CD4-positive, alpha-beta T cell treated with Interferon alpha-2 for 1 hour (primary cell): ENCODE results near the gene PRPF40A.

Experiments used
- DNase-seq, 2 donors: peaks; one replicate each; pipeline ENCODE4 v3.0.0-alpha.2; 2020 to 2022

PRPF40A gene

DNA sequence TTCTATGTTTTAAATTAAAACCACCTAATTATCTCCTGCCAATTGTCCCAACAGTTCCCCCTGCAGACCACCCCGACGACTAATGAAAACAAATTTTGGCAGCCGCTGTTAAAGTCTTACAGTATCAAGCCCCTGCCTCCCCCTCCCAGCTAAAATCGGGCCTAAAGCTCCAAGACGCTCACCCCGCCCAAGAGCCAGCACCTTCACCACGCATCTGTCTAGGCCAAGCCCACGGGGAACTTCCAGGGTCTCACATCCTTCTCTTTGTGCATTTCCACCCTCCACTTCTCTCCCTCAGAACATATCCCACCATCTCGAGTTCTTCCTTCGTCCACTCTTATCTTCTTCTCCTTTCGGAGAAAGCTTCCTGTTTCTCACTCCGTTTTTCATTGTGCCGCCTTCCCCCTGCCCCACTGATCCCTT lies 445 bp downstream of the PRPF40A start:
- peak; percentile 18 to 52 for DNase-seq

DNA sequence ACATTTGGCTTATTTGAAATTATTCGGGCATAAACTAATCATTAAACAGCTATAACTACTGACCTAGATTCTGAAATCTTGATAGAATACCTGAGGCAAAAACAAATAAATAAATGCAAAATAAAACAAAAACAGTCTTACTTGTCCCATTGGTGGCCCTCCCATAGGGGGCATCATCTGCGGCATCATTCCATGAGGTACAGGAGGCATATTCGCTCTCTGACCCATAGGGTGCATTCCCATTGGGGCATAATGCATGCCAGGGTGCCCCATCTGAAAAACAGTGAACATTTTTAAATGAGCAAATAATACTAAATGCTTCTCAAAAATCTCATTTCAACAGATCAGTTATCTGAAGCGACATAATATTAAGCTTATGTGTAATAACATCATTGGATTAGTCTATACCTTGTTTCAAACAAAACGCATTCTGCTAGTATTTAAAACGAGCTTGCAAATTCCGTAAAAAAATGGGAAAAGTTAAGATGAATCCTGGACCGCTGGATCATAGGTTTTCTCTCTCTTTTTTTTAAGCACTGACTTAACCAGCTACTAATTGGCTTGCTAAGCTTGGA lies 1.3 kb downstream of the PRPF40A start:
- peak; percentile 4 to 51 for DNase-seq

DNA sequence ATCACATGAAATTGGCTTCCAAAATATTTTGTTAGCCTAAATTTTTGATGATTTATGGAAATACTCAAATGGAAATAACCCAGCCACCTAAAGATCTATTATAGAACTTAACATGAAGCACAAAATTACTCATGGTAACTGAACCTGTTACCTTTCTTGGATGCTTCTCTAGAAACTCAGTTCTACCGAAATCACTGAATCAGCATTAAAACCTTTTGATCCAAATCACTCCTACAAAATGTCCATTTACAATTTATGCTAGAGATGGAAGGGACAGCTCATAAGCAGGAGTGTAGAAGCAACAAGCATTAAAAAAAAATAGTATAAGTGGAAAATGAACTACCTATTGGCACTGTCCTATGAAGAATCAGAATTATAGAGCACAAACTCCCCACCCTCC lies 2.1 kb downstream of the PRPF40A start:
- DNase-seq = no peak

DNA sequence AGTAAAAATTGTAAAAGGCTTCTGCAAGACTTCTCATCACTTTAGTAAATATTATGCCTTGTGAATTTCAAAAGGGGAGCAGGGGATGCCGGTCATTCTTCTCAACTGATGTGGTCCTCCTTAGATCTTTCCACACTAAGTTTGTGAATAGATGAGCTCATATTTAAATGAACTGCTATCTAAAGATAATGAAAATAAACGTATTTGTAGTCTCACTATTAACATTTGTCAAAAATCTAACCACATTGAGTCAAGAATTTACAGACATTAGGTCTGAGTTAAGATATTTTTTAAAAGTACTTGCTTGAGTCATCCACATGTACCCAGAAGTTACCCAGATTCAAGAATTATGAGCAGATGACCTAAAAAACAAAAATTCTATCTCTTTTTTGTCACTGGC lies 6.5 kb downstream of the PRPF40A start:
- DNase-seq = no peak

DNA sequence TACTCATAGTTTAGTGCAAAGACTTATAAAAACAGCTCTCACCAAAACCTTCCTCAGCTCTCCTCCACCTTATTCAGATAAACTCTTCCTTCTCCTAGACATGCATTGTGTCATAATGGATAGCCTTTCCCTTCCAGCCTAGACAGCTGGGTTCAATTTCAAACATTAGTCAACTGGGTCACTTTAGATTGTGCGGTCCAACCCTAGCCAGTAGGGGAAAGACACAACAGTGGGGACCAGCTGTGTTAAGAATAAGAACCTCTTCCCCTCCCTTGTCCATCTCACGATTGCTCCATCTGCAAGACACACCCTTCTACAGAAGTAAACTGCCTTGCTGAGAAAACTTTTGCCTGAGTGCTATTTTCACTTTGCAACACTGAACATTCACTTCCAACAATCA lies 8.5 kb downstream of the PRPF40A start:
- DNase-seq = no peak

DNA sequence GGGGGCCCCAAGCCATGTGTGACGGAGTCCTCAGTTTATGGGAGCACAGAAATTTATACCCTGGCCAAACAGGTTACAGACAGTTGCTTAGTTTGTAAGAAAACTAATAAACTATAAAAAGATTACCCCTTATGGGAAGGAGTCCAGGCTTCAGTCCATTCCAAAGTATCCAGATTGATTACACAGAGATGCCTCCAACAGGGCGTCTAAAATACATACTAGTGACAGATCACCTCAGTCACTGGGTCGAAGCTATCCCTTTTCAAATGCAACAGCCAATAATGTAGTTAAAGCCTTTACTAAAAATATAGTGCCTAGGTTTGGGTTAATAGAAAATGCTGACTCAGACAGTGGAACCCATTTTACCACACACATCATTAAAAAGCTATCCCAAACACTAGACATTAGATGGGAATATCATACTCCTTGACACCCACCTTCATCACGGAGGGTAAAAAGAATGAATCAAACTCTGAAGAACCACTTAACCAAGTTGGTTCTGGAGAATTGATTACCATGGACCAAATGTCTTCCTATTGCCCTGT lies 10.7 kb downstream of the PRPF40A start:
- DNase-seq = no peak

DNA sequence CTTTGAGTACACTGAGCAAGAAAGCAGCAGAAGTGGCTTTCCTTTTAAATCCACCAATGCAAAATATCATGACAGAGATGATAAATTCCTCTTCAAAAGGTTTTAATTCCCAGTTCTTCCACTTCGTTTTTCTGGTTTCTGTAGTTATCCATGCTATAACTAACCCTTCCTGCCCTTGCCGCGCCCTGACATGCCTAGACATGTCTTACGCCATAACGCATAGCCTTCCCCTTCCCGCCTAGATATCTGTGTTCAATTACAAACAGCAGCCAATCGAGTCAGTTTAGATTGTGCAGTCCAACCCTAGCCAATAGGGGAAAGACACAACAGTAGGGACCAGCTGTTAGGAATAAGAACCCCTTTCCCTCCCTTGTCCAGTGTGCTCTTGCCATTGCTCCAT lies 16.1 kb downstream of the PRPF40A start:
- DNase-seq = no peak

DNA sequence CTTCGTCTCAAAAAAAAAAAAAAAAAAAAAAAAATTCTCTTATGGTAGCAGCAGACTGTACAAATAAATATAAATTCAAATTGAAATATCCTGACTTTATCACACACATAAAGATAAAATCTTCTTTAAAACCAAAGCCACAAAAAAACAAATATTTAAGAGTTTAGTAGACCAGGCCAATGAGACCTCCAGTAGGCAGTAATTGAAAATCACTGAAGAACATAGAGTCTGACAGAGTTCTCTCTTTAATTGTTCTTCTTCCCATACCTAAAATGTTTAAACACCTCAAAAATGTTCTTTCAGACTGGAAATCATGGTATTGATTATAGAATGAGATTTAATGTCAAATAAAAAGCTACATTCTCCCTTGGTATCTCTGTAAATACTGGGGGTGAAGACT lies 20.8 kb downstream of the PRPF40A start:
- no peak for DNase-seq

DNA sequence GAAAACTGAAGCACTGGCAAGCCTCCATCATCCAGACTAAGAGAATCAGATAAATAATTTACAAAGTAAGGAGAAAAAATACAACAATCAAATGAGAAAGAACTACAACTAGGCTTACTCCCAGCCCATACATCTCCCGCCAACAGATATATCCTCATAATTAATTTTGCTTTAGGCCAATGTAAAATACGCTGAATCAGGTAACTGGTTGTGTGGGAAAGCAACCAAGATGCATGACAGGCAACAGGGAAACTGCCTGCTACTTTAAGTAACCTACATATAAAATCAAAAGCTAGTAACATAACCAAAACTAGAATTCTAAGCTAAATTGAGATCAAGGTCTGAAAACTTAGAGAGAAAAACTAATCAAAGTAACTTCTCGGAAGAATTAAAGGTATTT lies 21.5 kb downstream of the PRPF40A start:
- no peak for DNase-seq

DNA sequence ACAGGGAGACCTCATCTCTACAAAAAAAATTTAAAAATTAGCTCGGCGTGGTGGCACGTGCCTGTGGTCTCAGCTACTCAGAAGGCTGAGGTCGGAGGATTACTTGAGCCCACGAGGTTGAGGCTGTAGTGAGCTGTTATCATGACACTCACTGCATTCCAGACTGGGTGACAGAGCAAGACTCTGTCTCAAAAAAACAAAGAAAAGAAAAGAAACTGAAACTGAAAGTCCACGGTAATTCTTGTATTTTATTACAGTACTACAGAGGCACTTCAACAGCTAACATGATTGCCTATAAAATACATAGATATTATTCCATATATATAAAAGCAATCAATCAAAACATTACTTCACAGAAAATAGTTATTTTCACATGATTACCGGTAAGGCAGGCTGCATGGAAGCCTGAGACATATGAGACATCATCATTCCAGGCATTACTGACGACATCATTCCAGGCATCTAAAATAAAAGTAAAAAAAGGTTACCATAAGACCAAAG lies 23.1 kb downstream of the PRPF40A start:
- peak; percentile 49 to 78 for DNase-seq

DNA sequence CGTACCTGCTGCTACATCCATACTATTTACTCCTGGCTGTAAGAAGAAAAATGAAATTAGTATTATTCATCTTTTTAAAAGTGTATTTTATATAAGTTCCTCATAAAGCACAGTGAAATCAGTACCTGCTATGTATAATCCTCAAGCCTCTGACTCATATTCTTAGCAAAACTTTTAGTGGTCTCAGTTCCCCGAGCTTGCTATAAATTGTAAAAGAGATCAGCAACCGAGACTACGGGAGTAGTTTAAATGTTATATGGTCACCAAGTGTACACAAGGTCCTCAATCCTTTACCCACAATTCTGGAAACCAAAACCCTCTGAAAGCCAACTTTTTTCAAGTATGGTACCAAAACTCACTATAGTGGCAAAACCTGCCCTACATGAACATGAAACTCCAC lies 24.2 kb downstream of the PRPF40A start:
- no peak for DNase-seq

DNA sequence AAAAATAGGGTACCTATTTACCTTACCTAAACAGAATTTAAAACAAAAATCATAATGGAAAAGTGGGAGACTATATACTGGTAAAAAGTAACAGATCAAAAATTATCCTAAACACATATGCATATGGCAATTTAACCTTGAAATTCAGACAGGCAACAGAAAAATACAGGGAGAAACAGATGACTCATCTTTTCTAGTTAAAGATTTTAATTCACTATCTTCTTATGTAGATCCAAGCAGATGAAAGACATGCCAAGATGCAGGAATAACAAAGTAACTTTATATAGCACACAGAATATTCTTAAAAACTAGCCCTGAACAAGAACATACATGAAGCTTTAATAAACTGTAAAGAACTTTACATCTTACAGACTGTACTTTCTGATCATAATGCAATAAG lies 30.9 kb downstream of the PRPF40A start:
- DNase-seq = no peak

DNA sequence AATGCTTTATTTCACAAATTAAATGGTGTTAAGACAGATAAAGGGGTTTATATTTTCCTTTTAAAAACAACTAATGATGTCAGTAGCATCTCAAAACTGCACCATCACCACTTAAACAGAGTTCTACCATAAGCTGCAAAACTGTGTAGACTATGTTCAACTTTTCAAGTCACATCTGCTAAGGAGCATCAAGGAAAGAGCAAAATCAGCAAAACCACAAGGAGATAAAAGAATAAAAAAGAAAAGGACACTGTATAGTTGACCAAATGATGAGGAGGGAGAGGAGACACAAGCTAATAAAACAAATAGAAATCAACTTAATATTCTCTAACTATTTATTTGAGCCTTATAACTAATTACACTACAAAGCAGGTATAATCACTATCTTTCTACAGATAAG lies 33.9 kb downstream of the PRPF40A start:
- no peak for DNase-seq

DNA sequence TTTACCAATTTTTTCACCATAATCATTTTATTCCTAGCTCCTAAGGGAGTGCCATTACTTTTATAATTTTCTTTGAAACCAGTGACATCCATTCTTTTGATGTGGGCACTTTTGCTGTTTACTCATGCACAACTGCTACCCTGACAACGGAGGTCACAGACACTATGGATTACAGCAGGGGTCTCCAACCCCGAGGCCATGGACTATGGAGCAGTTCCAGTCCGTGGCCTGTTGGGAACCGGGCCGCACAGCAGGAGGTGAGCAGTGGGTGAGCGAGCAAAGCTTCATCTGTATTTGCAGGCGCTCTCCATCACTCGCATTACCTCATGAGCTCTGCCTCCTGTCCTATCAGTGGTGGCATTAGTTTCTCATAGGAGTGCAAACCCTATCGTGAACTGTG lies 34.6 kb downstream of the PRPF40A start:
- DNase-seq = no peak

DNA sequence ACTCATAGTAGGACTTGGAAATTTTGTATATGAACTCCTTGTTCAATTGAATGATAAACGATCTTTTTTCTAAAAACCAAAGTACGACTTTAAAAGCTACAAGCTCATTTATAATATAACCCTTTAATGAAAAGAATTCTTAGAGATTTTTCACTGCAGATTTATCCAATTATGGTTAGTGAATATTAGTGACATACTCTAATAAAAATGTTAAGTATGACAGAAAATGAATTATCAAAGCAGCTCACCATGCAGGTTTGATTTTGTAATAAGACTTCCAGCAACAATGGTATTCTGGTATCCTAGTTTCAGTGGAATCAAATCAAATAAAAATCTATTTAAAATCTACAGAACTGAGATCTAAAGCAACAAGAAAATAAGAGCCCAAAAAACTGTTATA lies 38.5 kb downstream of the PRPF40A start:
- DNase-seq = no peak

DNA sequence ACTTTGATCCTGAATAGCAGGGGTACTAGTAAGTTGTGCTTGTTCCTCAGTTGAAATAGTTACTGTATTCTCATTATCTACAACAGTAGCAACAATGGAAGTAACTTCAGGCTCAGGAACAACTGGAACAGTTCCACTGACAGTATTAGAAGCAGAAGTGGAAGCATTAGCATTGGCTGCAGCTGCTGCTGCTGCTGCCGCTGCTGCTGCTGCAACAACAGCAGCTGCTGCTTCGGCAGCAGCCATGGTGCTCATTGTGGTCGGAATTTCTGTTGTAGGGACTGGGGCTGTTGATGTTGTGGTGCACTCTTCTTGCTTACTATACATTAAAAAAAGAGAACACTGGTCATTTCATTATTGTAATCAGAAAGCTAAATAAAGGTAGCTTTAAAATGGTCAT lies 40.8 kb downstream of the PRPF40A start:
- no peak for DNase-seq

DNA sequence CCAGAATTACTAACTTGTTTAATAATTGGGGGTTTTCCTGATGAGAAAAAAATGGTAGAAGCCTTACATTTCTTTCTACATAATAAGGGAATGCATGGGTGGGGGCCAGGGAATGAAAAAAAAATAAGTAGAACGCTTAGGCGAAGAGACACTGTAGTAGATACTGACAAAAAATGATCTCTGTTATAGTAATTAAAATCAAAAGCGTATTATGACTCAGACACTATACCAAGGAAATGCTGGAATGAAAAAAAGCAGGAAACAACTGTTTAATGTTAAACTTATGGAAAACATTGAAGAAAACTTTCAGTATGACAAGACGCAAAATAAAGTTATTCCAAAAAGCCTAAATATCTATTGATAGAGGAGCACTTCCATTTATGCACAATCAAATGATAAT lies 42.9 kb downstream of the PRPF40A start:
- DNase-seq = no peak

DNA sequence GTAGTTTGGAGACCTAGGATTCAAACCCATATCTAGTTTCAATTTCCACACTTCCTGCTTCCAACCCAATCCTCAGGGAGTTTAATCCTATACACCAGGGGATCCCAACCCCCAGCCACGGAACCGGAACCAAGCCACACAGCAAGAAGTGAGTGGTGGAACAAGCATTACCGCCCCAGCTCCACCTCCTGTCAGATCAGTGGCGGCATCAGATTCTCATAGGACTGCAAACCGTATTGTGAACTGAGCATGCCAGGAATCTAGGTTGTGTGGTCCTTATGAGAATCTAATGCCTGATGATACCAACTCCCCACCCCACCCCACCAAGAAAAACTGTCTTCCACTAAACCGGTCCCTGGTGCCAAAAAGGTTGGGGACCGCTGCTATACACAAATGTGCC lies 52.5 kb downstream of the PRPF40A start:
- no peak for DNase-seq

DNA sequence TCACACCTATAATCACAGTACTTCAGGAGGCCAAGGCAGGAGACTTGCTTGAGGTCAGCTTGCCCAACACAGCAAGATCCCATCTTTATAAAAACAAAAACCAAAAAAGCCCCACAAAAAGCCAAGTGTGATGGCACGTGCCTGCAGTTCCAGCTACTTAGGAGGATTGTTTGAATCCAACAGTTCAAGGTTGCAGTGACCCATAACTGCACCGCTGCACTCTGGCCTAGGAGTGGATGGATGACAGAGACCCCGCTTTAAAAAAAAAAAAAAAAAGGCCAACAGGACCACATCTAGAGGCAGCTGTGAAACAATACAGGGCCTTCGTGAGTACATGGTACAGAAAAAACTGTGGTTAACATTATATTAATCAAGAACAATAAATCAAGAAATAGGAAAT lies 56.2 kb downstream of the PRPF40A start:
- no peak for DNase-seq

DNA sequence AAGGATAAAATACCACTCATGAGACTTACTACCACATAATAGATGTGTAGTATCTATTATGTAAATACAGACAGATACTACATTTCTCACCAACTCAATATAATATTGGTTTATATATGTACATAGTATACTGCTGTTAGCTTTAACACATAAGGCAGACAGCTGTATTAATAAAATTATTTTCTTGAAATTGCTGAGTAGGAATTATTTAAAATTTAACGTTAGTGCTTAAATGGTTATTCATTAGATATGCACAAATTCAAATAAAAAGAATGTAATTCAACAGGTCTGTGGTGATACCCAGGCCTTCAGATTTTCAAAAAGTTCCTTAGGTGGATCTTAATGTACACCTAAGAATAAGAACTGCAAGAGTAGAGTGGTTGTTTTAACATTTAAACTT lies 59.0 kb downstream of the PRPF40A start:
- DNase-seq = no peak

DNA sequence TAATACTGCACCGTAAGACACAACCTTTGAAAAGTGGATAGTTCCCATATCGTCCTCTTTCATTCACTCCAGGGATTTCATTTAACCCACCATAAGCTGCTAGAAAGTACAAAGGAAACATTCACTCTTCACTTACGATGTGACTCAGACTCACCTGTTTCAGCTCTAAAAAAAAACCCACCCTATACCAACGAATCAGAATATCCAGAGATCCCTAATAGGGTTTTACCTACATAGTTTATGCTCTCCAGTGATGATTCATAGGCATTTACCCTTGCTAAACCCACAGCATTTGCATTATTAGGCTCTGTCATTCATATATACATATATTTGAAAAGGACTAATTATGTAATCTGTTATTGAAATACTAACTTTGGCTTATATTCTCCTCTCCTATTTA lies 60.2 kb downstream of the PRPF40A start:
- no peak for DNase-seq

DNA sequence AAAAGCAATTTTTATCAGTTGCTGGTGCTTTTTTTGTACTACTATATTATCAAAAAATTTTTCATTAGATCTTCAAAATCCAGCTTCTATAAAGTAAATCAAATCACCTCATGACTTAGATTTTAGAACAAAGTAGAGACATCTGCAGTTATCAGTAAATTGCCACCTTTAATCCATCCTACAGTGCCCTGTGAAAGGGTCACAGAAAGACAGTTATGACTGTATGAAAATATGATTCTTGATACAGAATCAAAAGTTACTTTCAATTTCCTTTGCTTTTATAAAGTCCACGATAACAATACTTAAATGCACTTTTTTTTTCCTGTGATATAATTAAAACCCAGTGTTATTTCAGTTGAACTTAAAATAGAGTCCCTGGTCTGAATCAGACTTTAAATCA lies 61.4 kb downstream of the PRPF40A start:
- DNase-seq = no peak

DNA sequence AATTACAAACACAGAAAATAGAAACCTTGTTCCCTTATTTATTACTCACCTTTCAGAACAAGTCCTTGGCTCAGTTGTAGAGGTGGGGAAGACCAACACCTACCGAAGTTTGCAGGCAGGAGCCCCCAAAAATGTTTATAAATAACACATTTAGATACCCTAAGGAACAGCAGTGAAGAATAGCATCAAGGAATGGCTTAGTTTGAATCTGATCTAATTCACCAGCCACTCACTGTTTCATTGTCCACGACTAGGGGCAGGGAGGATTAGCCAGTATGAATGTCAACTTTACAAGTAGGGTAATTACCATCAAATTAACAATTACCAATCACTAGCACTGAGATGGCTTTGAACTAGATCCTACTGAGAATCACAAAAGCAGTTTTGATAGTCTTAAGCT lies 65.4 kb downstream of the PRPF40A start:
- DNase-seq = no peak

DNA sequence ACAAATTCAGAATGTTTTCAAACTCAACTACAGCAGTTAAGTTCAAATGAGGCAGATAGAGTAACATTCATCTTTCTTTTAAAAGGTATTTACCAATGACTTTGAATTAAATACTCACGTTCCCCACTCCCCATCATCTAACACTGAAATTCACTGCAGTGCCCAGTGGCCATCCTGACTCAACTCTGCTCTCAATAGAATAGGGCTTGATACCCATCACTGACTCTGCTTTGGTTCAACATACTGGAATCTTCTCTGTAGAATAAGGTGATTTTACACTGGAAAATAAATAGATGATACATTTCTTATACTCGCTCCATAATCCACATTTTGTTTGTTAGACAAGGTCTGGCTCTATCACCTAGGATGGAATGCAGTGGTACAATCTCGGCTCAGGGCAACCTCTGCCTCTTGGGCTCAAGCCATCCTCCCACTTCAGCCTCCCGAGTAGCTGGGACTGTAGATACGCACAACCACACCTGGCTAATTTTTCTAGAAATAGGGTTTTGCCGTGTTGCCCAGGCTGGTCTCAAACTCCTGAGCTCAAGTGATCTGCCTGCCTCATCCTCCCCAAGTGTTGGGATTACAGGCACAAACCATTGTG lies 66.4 kb downstream of the PRPF40A start:
- DNase-seq = no peak

DNA sequence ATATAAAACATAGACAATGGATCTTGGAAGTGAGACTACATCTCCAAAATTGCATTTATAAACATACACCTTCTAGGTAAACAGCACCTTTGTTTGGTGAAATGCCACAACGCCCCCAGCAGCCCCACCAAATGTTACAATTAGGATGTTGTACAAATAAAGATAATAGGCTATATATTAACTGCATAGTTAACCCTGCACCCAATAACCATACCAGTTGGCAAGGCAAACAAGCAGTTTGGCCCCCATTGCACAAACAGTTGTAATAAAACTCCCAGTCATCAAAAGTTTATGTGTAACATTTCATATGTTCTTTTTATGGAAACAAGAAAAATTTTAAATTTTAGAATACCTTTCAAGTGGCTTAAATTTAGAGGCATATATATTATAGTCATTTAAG lies 67.3 kb downstream of the PRPF40A start:
- no peak for DNase-seq
